Measurements from ENCODE around the gene TRIM37.
A peak's percentile ranks its signal among the peaks of the same experiment; 100 is the strongest.
"Not testable (repeated sequence)": the region's sequence is repeated elsewhere in the genome, so short reads cannot be mapped to it uniquely, and the experiment has no call there.

TRIM37 gene

GRCh38 chr17:59106463-59107305, at the start of gene TRIM37:
Gene TRIM37 (minus strand): TSS chr17:59106880. CDS start chr17:59106461, 419 bp downstream.
- DNase-seq = peak; percentile 94 to 99 (median 96)
- intact Hi-C loops (cut with DNase I) = loop anchor here (2.0 to 10.0 kb wide), 3 partner anchors 48 to 589 kb away; partner anchors contain the start of genes PRR11, SKA2 and SMG8

GRCh38 chr17:59155439-59156177, 48.9 kb upstream of the TRIM37 start, which contains the start of gene PRR11:
Gene PRR11 (plus strand): TSS chr17:59155746. CDS start chr17:59169753, 14,007 bp downstream.
- intact Hi-C loops (cut with DNase I) = loop anchor here (2.0 to 10.0 kb wide), 2 partner anchors 49 to 69 kb away; partner anchors contain the start of genes GDPD1 and TRIM37
- DNase-seq = peak; percentile 91 to 99 (median 95)

GRCh38 chr17:59154721-59155438, 48.2 kb upstream of the TRIM37 start, which contains the start of gene SKA2:
Gene SKA2 (minus strand): TSS chr17:59155186. CDS start chr17:59155163, 23 bp downstream.
- peak; percentile 94 to 100 (median 97) for DNase-seq
- intact Hi-C loops (cut with DNase I) = loop anchor here (2.0 to 10.0 kb wide), 2 partner anchors 48 to 70 kb away; partner anchors contain the start of genes GDPD1 and TRIM37

- intact Hi-C loops (cut with DNase I) = loop anchor here (2.0 to 10.0 kb wide), 2 partner anchors 48 to 70 kb away; partner anchors contain the start of genes GDPD1 and TRIM37
- peak in 9 of 10 donors; percentile 16 to 90 (median 33) for DNase-seq
Measured at GRCh38 chr17:59154292-59154720, 47.6 kb upstream of the TRIM37 start.

- intact Hi-C loops (cut with DNase I) = loop anchor here (10.0 kb wide), 1 partner anchor 72 kb away; the partner anchor contains the start of gene GDPD1
- DNase-seq = no peak
Measured at GRCh38 chr17:59152925-59153324, 46.2 kb upstream of the TRIM37 start.

- intact Hi-C loops (cut with DNase I) = loop anchor here (10.0 kb wide), 1 partner anchor 73 kb away; the partner anchor contains the start of gene GDPD1
- no peak for DNase-seq
Measured at GRCh38 chr17:59151591-59151990, 44.9 kb upstream of the TRIM37 start.

GRCh38 chr17:59151006-59151405, 44.3 kb upstream of the TRIM37 start:
- intact Hi-C loops (cut with DNase I) = loop anchor here (10.0 kb wide), 1 partner anchor 74 kb away; the partner anchor contains the start of gene GDPD1
- DNase-seq = no peak

- no peak for DNase-seq
- intact Hi-C loops (cut with DNase I) = loop anchor here (10.0 kb wide), 1 partner anchor 75 kb away; the partner anchor contains the start of gene GDPD1
Measured at GRCh38 chr17:59149841-59150511, 43.3 kb upstream of the TRIM37 start.

- no peak for DNase-seq
- intact Hi-C loops (cut with DNase I) = no loop called here
Measured at GRCh38 chr17:59149051-59149450, 42.4 kb upstream of the TRIM37 start.

- no peak for DNase-seq
- intact Hi-C loops (cut with DNase I) = no loop called here
Measured at GRCh38 chr17:59145571-59146096, 39.0 kb upstream of the TRIM37 start.

GRCh38 chr17:59141860-59142259, 35.2 kb upstream of the TRIM37 start:
- intact Hi-C loops (cut with DNase I) = no loop called here
- no peak for DNase-seq

GRCh38 chr17:59139939-59140338, 33.3 kb upstream of the TRIM37 start:
- no peak for DNase-seq

GRCh38 chr17:59138339-59138738, 31.7 kb upstream of the TRIM37 start:
- DNase-seq; intact Hi-C loops (cut with DNase I): not testable (repeated sequence)

More at GRCh38 chr17:59139939-59140338, 33.3 kb upstream of the TRIM37 start:
- intact Hi-C loops (cut with DNase I) = no loop called here

- intact Hi-C loops (cut with DNase I) = no loop called here
Measured at GRCh38 chr17:59131131-59131530, 24.5 kb upstream of the TRIM37 start.

GRCh38 chr17:59129814-59130213, 23.1 kb upstream of the TRIM37 start:
- intact Hi-C loops (cut with DNase I) = no loop called here
- DNase-seq = no peak

More at GRCh38 chr17:59131131-59131530, 24.5 kb upstream of the TRIM37 start:
- DNase-seq = no peak

- intact Hi-C loops (cut with DNase I) = no loop called here
- DNase-seq = no peak
Measured at GRCh38 chr17:59126809-59127417, 20.2 kb upstream of the TRIM37 start.

- DNase-seq = no peak
- intact Hi-C loops (cut with DNase I) = no loop called here
Measured at GRCh38 chr17:59124665-59125064, 18.0 kb upstream of the TRIM37 start.

GRCh38 chr17:59121901-59122480, 15.3 kb upstream of the TRIM37 start:
- DNase-seq = no peak
- intact Hi-C loops (cut with DNase I) = no loop called here

Measured in posterior cingulate gyrus (tissue), 11 donors.